Parathyroid adenoma (tissue), 2 donors: ENCODE measurements around the gene GMFB.

Experiments
- H2AFZ ChIP-seq: fragments of 300-600 bp; sonication (generic); one replicate; pipeline ENCODE4 v1.7.0; 2017; ENCODE audit warnings: antibody characterized with exemption, mild to moderate bottlenecking
- H3K27ac ChIP-seq: fragments of 300-600 bp; sonication (generic); one replicate; pipeline ENCODE4 v1.7.0; 2017
- H3K27me3 ChIP-seq: fragments of 300-600 bp; sonication (generic); one replicate; pipeline ENCODE4 v1.7.0; 2017; ENCODE audit warnings: low read length; ENCODE audit not compliant: control insufficient read depth, insufficient read depth
- H3K36me3 ChIP-seq: fragments of 300-600 bp; sonication (generic); one replicate; pipeline ENCODE4 v1.7.0; 2017; ENCODE audit warnings: low read length; ENCODE audit not compliant: control insufficient read depth, insufficient read depth
- H3K4me1 ChIP-seq: fragments of 300-600 bp; sonication (generic); one replicate; pipeline ENCODE4 v1.7.0; 2017; ENCODE audit warnings: control low read depth
- H3K4me2 ChIP-seq: fragments of 300-600 bp; sonication (generic); one replicate; pipeline ENCODE4 v1.7.0; 2017; ENCODE audit warnings: low read length
- H3K4me3 ChIP-seq: fragments of 300-600 bp; sonication (generic); one replicate; pipeline ENCODE4 v1.7.0; 2017; ENCODE audit warnings: low read depth, low read length
- H3K79me2 ChIP-seq: fragments of 300-600 bp; sonication (generic); one replicate; pipeline ENCODE4 v1.7.0; 2017; ENCODE audit warnings: control low read depth
- H3K9ac ChIP-seq: fragments of 300-600 bp; sonication (generic); one replicate; pipeline ENCODE4 v1.7.0; 2017; ENCODE audit warnings: mild to moderate bottlenecking
- H3K9me3 ChIP-seq: fragments of 300-600 bp; sonication (generic); one replicate; pipeline ENCODE4 v1.7.0; 2017; ENCODE audit warnings: low read length; ENCODE audit not compliant: control insufficient read depth
- CTCF ChIP-seq: fragments of 300-600 bp; sonication (generic); IDR thresholded peaks from one replicate; pipeline ENCODE4 v1.7.0; 2017; ENCODE audit warnings: antibody characterized with exemption, mild to moderate bottlenecking
- donor health status: primary hyperparathyroidism.

GMFB gene

GRCh38 chr14:54488646-54489317 is at the start of gene GMFB:
GMFB (minus strand) TSS chr14:54488980; CDS start chr14:54488927, 53 bp downstream.
- Histone ChIP-seq H3K9me3 (no peaks in the 10 kb centered on the region), H3K27ac (peak within 1 kb of the TSS; percentile 84), H2AFZ (peak within 1 kb of the TSS; percentile 91), H3K9ac (peak within 1 kb of the TSS; percentile 62), H3K4me3 (peak within 1 kb of the TSS; percentile 84), H3K4me1 (peaks cover 9% of the 10 kb centered on the region), H3K4me2 (peak within 1 kb of the TSS; percentile 86), H3K36me3 (no peaks in the 10 kb centered on the region), H3K79me2 (peaks cover 22% of the 10 kb centered on the region), H3K27me3 (no peaks in the 10 kb centered on the region)
- TF ChIP-seq CTCF: peak; percentile 18

GRCh38 chr14:54538055-54538454 is 49.3 kb upstream of the GMFB start:
- TF ChIP-seq CTCF: no peak
- Histone ChIP-seq H3K9me3 (no peaks in the 10 kb centered on the region), H3K27ac (no peak overlapping the region), H3K4me1 (no peaks in the 10 kb centered on the region), H3K4me3 (no peak overlapping the region), H3K79me2 (no peaks in the 10 kb centered on the region), H3K4me2 (no peak overlapping the region), H3K36me3 (no peaks in the 10 kb centered on the region), H3K9ac (no peak overlapping the region), H3K27me3 (no peaks in the 10 kb centered on the region), H2AFZ (no peak overlapping the region)

GRCh38 chr14:54537651-54538050 is 48.9 kb upstream of the GMFB start:
- Histone ChIP-seq H3K27me3 (no peaks in the 10 kb centered on the region), H2AFZ (no peak overlapping the region), H3K36me3 (no peaks in the 10 kb centered on the region), H3K79me2 (no peaks in the 10 kb centered on the region), H3K4me1 (no peaks in the 10 kb centered on the region), H3K4me3 (no peak overlapping the region), H3K9ac (no peak overlapping the region), H3K27ac (no peak overlapping the region), H3K9me3 (no peaks in the 10 kb centered on the region), H3K4me2 (no peak overlapping the region)
- no peak for TF ChIP-seq CTCF

GRCh38 chr14:54535646-54536045 is 46.9 kb upstream of the GMFB start:
- Histone ChIP-seq H3K4me1 (no peaks in the 10 kb centered on the region), H3K27ac (no peak overlapping the region), H3K4me3 (no peak overlapping the region), H3K36me3 (no peaks in the 10 kb centered on the region), H3K27me3 (no peaks in the 10 kb centered on the region), H3K9me3 (no peaks in the 10 kb centered on the region), H3K79me2 (no peaks in the 10 kb centered on the region), H3K4me2 (no peak overlapping the region), H2AFZ (no peak overlapping the region), H3K9ac (no peak overlapping the region)
- no peak for TF ChIP-seq CTCF

- H3K4me2 ChIP-seq: no peak overlapping the region
- no peaks in the 10 kb centered on the region for H3K79me2 ChIP-seq
- TF ChIP-seq CTCF: no peak
- no peak overlapping the region for H2AFZ ChIP-seq
- no peak overlapping the region for H3K9ac ChIP-seq
- no peak overlapping the region for H3K4me3 ChIP-seq
- no peak overlapping the region for H3K27ac ChIP-seq
- no peaks in the 10 kb centered on the region for H3K4me1 ChIP-seq
- no peaks in the 10 kb centered on the region for H3K9me3 ChIP-seq
- no peaks in the 10 kb centered on the region for H3K27me3 ChIP-seq
- H3K36me3 ChIP-seq: no peaks in the 10 kb centered on the region
Observed at GRCh38 chr14:54535126-54535525, 46.3 kb upstream of the GMFB start.
